A673 (cell line): ENCODE data around the gene DNAJC13. TPM values are rescaled to one million over a fixed set of nuclear protein-coding genes. Genes with fewer than 3 reads are reported as not detected.

ENCODE experiments used
- BruUV-seq: library from RNA; stranded (reverse); fragments of 400-500 nt; replicated peaks from 2 replicates; lab custom pipeline; 2021; lab: Mats Ljungman, UMichigan
- CTCF ChIA-PET: fragments of 300-600 bp; sonication (Branson Sonifier 250); formaldehyde crosslinking; loops from one replicate; lab custom pipeline; 2022; ENCODE audit warnings: antibody characterized with exemption; lab: Charles Lee
- POLR2A ChIA-PET: fragments of 300-600 bp; sonication (Branson Sonifier 250); formaldehyde crosslinking; loops from one replicate; lab custom pipeline; 2022; ENCODE audit warnings: antibody characterized with exemption; ENCODE audit not compliant: low non-redundant PET; lab: Charles Lee
- DNase-seq: peaks from one replicate; pipeline ENCODE4 v3.0.0-alpha.2; 2015; ENCODE audit warnings: low spot score
- H3K27ac ChIP-seq: fragments of 200-600 bp; sonication (generic); 2 replicates; pipeline ENCODE4 v1.5.1; 2016; ENCODE audit warnings: mixed run types, low read depth, mild to moderate bottlenecking, mixed read lengths, antibody characterized with exemption, low read length; ENCODE audit not compliant: poor library complexity, severe bottlenecking
- H3K27me3 ChIP-seq: fragments of 200-600 bp; sonication (generic); replicated peaks from 2 replicates; pipeline ENCODE4 v1.6.1; 2017; ENCODE audit warnings: mixed run types, low read depth, mild to moderate bottlenecking, mixed read lengths, antibody characterized with exemption, low read length; ENCODE audit not compliant: insufficient read depth, poor library complexity
- H3K36me3 ChIP-seq: fragments of 200-600 bp; sonication (generic); 2 replicates; pipeline ENCODE4 v1.6.1; 2016; ENCODE audit warnings: mixed run types, mild to moderate bottlenecking, mixed read lengths, antibody characterized with exemption, low read length; ENCODE audit not compliant: insufficient read depth, poor library complexity, severe bottlenecking
- H3K4me1 ChIP-seq: fragments of 200-600 bp; sonication (generic); 2 replicates; pipeline ENCODE4 v1.6.1; 2017; ENCODE audit warnings: mixed run types, mild to moderate bottlenecking, mixed read lengths, antibody characterized with exemption, low read length; ENCODE audit not compliant: insufficient read depth, poor library complexity, severe bottlenecking
- H3K4me3 ChIP-seq: fragments of 200-600 bp; sonication (generic); 2 replicates; pipeline ENCODE4 v1.5.1; 2016; ENCODE audit warnings: low read depth, mixed run types, mild to moderate bottlenecking, mixed read lengths, low read length; ENCODE audit not compliant: poor library complexity, severe bottlenecking
- H3K9me3 ChIP-seq: fragments of 200-600 bp; sonication (generic); 2 replicates; pipeline ENCODE4 v1.6.1; 2016; ENCODE audit warnings: mixed run types, low read depth, mild to moderate bottlenecking, mixed read lengths, antibody characterized with exemption, low read length; ENCODE audit not compliant: poor library complexity, severe bottlenecking
- CTCF ChIP-seq: fragments of 300-800, 200-600 bp; sonication (generic); conservative IDR thresholded peaks from 2 replicates; pipeline ENCODE4 v1.5.1; 2017; ENCODE audit warnings: low read depth, mild to moderate bottlenecking, antibody characterized with exemption, low read length, moderate library complexity, mixed read lengths
- EZH2 ChIP-seq: fragments of 200-600 bp; sonication (generic); IDR thresholded peaks from 2 replicates; pipeline ENCODE4 v1.6.1; 2017; ENCODE audit warnings: borderline replicate concordance, low read depth, mild to moderate bottlenecking, mixed read lengths, antibody characterized with exemption, low read length; ENCODE audit not compliant: poor library complexity, severe bottlenecking
- intact Hi-C: fragments of 100-400 bp; cut with micrococcal nuclease; formaldehyde crosslinking; loops from one replicate; pipeline ENCODE4 v1.10.0; 2022; ENCODE audit not compliant: unreplicated experiment
- total RNA-seq: library from RNA; stranded (reverse); gene quantifications from 2 replicates; pipeline ENCODE4 v1.2.3, GENCODE V29; 2021

The DNAJC13 gene
- total RNA-seq, 1 experiment from 2014 or later = 46.0 TPM

GRCh38 chr3:132414841-132415240 lies 2.5 kb upstream of the DNAJC13 start:
- H3K27ac ChIP-seq = no peak overlapping the region
- no peak for DNase-seq
- ChIA-PET CTCF (no interaction called here), POLR2A (no interaction called here)
- H3K36me3 ChIP-seq = no peaks in the 10 kb centered on the region
- TF ChIP-seq EZH2 = no peak
- no peak for TF ChIP-seq CTCF
- BruUV-seq = no TSS peak
- intact Hi-C loops = loop anchor here (5.0 kb wide), 1 partner anchor 217 kb away; no protein-coding TSS in a partner anchor
- no peaks in the 10 kb centered on the region for H3K9me3 ChIP-seq
- peaks cover 7% of the 10 kb centered on the region for H3K4me1 ChIP-seq
- no peaks in the 10 kb centered on the region for H3K27me3 ChIP-seq
- no peak overlapping the region for H3K4me3 ChIP-seq

- intact Hi-C loops = loop anchor here (5.0 kb wide), 1 partner anchor 216 kb away; no protein-coding TSS in a partner anchor
- Histone ChIP-seq H3K4me3 (no peak overlapping the region), H3K27ac (no peak overlapping the region)
These were observed 1.1 kb upstream of the DNAJC13 start for GRCh38 chr3:132416161-132416560.

GRCh38 chr3:132417695-132418411 lies 551 bp downstream of the DNAJC13 start:
- ChIA-PET POLR2A (no interaction called here), CTCF (no interaction called here)
- peak overlapping the region; percentile 87 for H3K27ac ChIP-seq
- no peaks in the 10 kb centered on the region for H3K27me3 ChIP-seq
- H3K9me3 ChIP-seq = no peaks in the 10 kb centered on the region
- TF ChIP-seq CTCF (no peak), EZH2 (no peak)
- H3K4me3 ChIP-seq = peak overlapping the region; percentile 89
- H3K36me3 ChIP-seq = no peaks in the 10 kb centered on the region
- no TSS peak for BruUV-seq
- DNase-seq = peak; percentile 69
- H3K4me1 ChIP-seq = peaks cover 10% of the 10 kb centered on the region
- intact Hi-C loops = loop anchor here (5.0 kb wide), 1 partner anchor 214 kb away; no protein-coding TSS in a partner anchor

More at GRCh38 chr3:132416161-132416560, 1.1 kb upstream of the DNAJC13 start:
- H3K27me3 ChIP-seq = no peaks in the 10 kb centered on the region
- CTCF ChIA-PET = no interaction called here
- TF ChIP-seq CTCF (no peak), EZH2 (no peak)
- no TSS peak for BruUV-seq
- no peaks in the 10 kb centered on the region for H3K36me3 ChIP-seq
- POLR2A ChIA-PET = no interaction called here
- DNase-seq = no peak
- no peaks in the 10 kb centered on the region for H3K9me3 ChIP-seq
- peaks cover 10% of the 10 kb centered on the region for H3K4me1 ChIP-seq
